NCI-H524 treated with DMSO at 0.1 percent for 48 hours (cell line): ENCODE measurements around the gene AHI1.
"Not testable (repeated sequence)": the region's sequence is repeated elsewhere in the genome, so short reads cannot be mapped to it uniquely, and the experiment has no call there.

ENCODE experiments used
- DNase-seq: peaks from one replicate; lab custom pipeline; 2025; lab: John Stamatoyannopoulos, UW

The AHI1 gene

DNA sequence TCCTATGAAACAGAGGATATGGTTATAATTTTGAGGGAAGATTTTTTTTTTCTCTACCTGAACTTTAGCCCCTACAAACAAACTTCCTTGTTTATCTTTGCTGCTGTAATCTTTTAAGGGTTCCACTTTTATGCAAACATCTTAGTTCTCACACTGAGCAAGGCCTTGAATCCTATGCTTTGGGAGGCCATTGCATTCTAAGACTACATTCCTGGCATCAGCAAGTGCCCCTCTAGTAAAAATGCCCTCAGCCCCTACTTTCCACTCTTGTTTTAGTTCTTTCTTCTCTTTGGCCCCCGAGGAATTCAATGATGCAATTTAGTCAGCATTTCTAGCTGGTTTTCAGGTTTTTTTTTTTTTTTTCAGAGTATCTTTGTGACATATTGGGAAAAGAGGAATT lies 8.1 kb upstream of the AHI1 start:
- no peak for DNase-seq

- no peak for DNase-seq
Observed at GRCh38 chr6:135505222-135505621, 7.7 kb upstream of the AHI1 start.

DNA sequence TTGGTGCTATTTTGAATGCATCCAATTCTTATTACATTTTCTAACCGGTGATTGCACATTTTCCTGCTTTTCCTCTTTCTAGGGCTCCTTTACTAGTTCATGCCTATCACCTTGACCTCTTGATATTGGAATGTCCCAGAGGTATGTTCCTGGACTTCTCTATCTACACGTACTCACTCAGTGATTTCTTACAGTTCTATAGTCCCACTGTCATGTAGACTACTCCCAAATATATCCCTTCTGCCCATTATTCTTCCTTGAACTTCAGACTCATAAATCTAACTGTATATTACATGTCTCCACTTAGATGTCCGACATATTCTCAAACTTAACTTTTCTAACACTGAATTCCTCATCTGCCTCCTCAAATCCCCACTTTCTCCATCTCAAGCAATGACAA lies 7.2 kb upstream of the AHI1 start:
- DNase-seq = no peak

DNA sequence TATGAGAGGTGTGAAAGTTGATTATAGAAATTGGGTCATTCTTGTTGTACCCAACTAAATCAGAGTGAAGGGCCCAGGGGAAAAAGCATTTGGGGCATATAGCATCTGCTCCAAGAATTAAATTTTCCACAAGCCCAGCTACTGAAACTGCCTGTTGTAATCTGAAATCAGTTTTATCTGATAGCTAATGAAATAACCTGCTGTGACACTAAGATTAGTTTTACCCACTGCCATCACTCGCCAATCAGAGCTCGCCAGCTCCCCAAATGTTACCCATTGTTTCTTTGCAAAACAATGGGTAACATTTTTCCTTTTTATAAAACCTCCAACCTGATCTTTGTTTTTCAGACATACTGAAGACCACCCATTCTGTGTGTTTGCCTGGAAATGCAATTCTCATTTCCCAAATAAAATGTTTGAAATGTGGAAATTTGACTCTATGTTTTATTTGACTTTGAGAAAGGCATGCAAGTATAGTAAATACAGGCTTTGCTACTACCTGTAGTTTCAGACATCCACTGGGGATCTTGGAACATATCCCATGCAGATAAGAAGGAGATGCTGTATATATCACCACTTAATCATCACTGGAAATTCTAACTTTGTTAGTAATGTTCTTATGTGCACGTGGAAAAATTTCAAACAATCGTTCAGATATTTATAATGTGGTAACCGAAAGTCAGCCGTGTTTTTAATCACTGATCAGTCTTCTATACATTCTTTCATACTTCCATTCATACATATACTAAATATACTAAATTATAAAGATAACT lies 6.3 kb upstream of the AHI1 start:
- no peak for DNase-seq

DNA sequence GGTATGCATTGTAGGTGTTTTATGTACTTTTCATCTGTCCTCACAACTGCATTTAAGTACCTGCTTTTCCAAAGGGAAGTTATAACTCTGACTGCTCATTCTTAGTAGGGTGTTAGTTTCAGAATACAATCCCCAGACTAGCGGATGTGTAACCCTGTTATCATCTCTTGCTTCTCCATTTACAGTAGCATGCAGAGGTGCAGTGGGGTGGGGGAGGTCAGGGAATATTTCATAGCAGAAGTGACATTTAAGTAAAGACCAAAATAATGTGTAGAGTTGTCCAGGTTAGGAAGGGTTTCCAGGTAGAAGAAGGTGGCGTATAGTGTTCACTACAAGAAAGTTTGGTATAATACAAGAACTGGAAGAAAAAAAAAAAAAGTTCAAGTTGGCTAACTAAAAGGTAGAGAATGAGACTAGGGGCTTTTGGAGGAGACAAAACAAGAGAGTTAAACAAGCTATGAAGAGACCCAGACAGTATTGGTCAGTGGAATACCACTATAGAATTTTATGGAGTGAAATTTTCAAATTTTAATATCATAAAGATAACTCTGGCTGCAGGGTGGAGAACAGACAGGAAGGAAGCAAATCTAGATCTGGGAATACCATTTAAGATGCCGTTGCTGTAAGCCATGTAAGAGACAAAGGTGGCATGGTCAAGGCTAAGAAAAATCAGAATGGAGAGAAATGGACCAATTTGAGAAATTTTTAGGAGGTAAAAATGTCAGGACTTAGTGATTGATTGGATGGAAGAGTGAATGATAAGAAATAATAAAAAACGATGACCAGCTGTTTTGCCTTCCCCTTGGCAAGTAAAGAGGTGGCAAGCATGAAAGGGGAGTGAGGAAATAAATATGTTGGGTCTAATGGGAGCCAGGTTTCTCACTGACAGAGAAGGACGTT lies 2.2 kb upstream of the AHI1 start:
- DNase-seq = no peak

DNA sequence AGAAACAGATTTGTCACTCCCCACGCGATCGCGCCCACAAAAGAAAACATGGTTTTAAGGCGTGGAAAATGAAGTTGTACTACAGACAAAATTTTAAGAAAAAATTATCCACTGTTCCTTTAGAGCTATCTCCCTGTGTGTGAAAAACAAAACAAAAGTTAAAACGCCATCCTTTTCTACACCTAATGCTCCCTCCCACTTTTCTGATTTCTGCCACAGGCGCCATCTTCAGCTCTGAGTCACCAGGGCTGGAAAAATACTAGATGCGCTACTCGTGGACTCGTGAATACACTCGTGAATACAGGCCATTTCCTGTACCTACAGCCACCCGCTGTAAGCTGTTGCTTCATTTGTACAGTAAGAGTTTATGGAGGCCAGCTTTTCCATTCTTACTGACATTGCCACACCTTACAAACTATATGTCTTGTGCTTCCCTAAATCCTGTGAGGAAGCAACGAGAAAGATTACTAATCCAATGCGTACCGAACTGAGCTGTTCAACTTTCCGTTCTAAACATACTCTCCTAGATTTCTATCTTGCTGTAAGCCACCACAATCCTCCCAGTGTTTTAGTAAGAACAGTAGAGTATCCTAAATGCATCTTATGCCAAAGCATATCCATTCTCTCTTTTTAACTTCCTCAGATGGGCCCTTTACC lies 773 bp upstream of the AHI1 start:
- no peak for DNase-seq

DNA sequence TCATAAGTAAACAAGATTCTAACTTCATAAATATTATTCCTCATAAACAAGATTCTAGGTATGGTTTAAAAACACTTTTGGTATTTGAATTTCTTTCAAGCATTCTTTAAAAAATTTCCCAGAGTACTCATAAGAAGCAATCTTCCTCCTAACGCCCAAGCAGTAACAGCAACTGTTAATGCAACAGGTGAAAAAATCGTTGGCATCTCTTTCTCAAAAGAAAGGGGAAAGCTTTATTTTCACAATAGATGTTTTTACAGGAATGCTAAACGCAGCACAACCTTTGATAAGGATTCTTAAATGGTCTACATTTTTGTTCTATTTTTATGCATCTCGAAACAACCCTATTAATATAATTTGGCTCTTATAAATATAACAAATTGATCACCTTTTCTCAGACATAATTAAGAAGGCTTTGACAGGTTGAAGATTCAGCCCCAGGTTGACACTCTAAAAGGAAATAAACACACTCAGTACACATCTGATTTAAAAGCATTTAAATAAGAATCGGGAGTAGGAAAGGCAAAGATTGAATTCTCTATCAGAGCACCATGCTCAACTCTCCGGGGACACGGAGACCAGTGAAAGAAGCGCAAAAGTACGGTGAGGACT lies 634 bp downstream of the AHI1 start:
- DNase-seq = no peak

DNA sequence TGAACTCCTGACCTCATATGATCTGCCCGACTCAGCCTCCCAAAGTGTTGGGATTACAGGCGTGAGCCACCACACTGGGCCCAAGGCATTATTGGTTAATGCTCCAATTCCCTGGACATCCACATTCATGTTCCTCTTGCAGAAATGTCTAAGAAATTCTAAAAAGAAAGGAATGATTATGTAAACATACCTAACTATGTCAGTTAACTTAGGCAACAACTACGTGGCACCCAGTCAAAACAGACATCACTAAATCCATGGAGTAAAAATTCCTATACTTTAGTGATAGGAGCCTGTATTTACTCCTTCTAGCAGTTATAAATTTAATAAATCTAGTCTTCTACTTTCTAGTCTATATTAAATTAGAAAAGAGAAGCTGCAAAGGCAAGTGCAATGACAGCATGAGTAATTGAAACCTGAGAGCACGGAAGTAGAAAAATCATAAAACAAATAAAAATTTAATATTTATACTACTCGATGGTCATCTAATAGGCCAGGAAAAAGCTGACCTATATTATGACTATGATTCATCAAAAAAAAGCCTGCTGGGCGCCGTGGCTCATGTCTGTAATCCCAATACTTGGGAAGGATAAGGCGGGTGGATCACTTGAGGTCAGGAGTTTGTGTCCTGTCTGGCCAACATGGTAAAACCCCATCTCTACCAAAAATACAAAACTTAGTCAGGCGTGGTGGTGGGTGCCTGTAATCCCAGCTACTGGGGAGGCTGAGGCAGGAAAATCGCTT lies 4.2 kb downstream of the AHI1 start:
- no peak for DNase-seq

GRCh38 chr6:135490381-135490780 lies 7.2 kb downstream of the AHI1 start:
- DNase-seq = no peak

- no peak for DNase-seq
Observed at GRCh38 chr6:135488023-135488422, 9.5 kb downstream of the AHI1 start.

DNA sequence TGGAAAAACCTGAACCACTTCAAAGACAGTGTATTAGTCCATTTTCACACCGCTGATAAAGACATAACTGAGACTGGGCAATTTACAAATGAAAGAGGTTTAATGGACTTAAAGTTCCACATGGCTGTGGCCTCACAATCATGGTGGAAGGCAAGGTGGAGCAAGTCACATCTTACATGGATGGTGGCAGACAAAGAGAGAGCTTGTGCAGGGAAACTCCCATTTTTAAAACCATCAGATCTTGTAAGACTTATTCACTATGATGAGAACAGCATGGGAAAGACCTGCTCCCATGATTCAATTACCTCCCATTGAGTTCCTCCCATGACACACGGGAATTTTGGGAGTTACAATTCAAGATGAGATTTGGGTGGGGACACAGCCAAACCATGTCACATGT lies 13.6 kb downstream of the AHI1 start:
- DNase-seq = not testable (repeated sequence)

- DNase-seq = no peak
Observed at GRCh38 chr6:135481783-135482369, 15.7 kb downstream of the AHI1 start.

DNA sequence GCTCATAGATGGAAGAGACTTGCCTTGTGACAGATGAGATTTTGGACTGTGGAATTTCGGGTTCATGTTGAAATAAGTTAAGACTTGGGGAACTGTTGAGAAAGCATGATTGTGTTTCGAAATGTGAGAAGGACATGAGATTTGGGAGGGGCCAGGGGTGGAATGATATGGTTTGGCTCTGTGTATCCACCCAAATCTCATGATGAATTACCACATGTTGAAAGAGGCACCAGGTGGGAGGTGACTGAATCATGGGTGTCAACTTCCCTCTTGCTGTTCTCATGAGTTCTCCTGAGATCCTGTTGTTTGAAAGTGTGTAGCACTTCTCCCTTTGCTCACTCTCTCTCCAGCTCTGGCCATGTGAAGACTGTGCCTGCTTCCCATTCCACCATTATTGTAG lies 17.9 kb downstream of the AHI1 start:
- DNase-seq = no peak

DNA sequence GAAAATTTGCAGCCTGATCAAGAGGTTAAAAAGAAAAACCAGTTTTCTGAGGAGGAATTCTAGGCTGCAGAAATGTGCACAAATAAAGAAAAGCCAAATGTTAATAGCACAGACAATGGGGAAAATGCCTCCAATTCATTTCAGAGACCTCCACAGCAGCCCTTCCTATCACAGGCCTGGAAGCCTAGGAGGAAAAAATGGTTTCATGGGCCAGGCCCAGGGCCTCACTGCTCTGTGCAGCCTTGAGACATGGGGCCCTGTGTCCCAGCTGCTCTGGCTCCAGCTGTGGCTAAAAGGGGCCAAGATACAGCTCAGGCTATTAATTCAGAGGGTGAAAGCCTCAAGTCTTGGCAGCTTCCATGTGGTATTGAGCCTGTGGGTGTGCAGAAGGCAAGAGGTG lies 18.9 kb downstream of the AHI1 start:
- no peak for DNase-seq

DNA sequence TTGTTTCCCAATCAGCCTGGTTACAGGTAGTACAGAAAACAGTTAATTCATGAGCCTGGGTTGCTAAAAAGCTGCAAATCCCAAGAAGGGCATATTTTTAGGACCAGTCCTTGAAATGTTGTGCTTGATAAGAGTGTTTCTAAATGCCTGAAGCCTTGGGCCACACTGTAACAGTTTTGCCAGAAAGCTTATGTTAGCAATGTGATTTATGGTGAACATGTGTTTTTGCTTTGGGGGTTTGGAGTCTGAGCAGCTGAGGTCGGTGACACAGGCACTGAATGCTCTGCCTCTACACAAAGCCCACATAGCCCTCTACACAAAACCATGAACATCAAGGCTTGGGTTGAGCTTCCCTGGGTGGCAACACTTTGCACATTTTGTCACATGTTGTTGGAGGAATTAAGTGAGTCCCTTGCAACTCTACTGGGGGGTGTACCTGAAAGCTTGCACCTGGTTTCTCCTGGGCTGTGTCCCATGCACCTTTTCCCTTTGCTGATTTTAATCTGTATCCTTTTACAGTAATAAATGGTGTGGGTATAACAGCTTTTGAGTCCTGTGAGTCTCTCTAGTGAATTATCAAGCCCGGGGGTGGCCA lies 22.2 kb downstream of the AHI1 start:
- DNase-seq = no peak

- DNase-seq = no peak
Observed at GRCh38 chr6:135474362-135474761, 23.2 kb downstream of the AHI1 start.

DNA sequence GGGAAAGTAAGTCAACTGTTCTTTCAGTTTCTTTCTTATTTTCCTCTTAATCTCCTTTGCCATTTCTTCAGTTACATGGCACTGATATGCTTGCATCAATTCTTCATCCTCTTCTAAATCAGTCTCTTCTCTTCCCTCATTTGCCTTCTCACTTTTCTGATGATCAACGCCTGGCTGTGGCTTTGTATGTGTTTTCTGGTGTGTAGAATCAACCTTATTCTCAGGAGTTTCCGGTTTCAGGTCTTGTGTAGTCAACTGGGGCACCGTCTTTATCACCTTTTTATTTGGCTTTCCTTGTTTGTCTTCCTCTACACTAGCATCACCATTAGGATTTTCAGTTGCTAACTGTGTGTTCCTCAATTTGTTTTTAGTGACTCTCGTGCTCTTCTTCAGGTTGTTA lies 31.6 kb downstream of the AHI1 start:
- no peak for DNase-seq

DNA sequence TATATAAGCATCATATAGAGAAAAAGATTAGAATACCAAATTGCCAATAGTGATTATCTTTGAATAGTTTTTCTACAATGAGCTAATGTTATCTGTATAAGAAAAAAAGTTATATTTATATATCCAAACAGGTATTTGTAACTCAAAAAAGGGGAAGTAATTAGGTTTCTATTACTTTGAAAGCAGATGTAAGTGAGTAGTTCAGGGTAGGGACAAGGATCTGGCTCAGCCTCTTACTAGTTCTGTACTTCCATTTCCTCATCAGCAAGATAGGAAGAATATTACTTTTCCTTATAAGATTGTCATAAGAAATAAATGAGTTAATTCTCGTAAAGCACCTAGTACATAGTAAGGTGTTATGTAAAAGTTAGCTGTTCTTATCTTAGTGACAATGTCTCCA lies 32.2 kb downstream of the AHI1 start:
- DNase-seq = no peak

DNA sequence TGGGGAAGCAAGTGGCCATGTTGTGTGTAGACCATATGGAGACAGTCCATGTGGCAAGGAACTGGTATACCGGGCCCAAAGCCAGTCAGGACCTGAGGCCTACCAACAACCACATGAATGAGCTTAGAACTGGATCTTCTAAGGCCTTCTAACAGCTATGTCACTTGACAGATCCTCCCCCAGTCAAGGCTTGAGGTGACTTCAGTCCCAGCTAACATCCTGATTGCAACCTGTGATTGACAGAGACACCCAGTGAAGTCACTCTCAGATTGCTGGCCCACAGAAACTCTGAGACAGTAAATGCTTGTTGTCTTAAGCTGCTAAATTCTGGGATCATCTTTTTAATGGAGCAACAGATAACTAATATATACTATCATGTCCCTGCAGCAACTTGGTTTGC lies 32.9 kb downstream of the AHI1 start:
- DNase-seq = no peak

DNA sequence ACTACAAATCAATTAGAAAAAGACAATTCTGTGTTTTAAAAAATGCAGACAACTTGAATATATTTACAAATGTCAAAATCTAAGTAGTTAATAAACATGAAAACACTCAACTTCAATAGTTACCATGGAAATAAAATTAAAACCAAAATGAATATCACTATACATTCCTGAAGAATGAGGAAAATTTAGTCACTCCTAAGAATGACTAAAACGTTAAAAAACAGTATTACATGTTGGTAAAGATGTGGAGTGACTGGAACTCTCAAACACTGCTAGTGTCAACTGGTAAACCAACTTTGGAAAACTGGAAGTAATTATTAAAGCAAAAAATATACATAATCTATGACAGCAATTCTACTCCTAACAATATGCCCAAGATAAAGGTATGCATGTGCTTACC lies 36.3 kb downstream of the AHI1 start:
- no peak for DNase-seq

- DNase-seq = no peak
Observed at GRCh38 chr6:135458051-135458450, 39.5 kb downstream of the AHI1 start.
